ENCODE data around the gene ITGA11.

GRCh38 chr15:68277603-68278344, 154.2 kb downstream of the ITGA11 start, which contains the start of gene FEM1B:
- TF ChIP-seq CTCF (IDR thresholded peaks at IDR 0.05), result no peak
- TF ChIP-seq EZH2 (IDR thresholded peaks at IDR 0.05; ENCODE audit: borderline replicate concordance, insufficient read depth, low read depth, low read length, poor library complexity, severe bottlenecking), result no peak
